ENCODE results near the gene TBP.
"Not testable (repeated sequence)": the region's sequence is repeated elsewhere in the genome, so short reads cannot be mapped to it uniquely, and the experiment has no call there.

Gene TBP

DNA sequence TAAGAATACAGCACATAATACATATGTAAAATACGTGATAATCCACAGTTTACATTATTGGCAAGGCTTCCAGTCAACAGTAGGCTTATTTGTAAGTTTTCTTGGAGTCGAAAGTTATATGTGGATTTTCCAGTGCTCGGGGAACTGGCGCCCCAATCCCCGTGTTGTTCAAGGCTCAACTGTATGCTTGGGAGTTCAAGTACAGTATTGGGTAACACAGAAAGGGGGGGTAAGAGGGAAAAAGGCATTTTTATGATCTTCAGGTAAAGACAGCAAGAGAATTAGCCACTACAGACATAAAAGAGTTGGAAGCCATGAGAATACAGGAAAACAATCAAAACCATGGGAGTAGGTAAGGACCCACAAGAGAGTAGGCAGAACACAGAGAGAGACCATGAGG is 17.5 kb upstream of the TBP start:
- DNase-seq = no peak

DNA sequence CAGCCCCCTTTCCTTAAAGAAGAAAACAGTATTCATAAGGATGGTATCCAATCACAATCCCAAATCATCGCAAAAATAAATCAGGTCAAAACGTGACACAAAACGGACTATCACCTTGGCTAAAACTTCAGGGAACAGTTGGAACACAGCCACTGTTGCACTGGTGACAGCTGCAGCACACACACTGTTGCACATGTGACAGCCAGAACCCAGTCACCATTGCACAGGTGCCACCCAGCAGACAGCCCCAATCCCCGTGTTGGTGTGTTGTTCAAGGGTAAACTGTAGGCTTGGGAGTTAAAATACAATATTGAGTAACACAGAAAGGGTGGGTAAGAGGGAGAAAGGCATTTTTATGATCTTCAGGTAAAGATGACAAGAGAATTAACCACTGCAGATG is 16.8 kb upstream of the TBP start:
- DNase-seq = no peak

GRCh38 chr6:170542031-170542719 is 12.0 kb upstream of the TBP start:
- DNase-seq = no peak

DNA sequence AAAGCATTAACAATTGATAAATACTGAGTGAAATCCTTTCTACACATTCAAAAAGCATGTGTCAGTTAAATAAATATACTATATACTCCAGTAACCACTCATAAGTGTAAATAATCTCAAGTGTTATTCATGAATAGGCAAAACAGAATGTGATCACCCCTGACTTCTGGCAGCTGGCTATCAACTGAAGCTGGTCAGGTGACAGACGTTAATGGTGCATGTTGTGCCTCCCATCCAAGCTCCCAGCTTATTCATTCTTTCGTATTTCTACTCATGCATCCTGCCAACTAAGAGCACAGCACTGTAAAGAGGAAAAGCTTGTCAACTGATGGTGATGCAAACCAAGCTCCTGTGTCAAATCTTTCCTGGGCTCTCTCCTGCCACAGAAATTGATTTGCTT is 8.8 kb upstream of the TBP start:
- no peak for DNase-seq

GRCh38 chr6:170552765-170553533 is 1.2 kb upstream of the TBP start, which contains the start of gene PSMB1:
Gene PSMB1 (minus strand): TSS chr6:170553307. CDS start chr6:170553242, 65 bp downstream.
- DNase-seq = peak; percentile 61 to 87 (median 70)

GRCh38 chr6:170553534-170554012 is 596 bp upstream of the TBP start:
- DNase-seq = peak in 1 of 5 donors; percentile 39

DNA sequence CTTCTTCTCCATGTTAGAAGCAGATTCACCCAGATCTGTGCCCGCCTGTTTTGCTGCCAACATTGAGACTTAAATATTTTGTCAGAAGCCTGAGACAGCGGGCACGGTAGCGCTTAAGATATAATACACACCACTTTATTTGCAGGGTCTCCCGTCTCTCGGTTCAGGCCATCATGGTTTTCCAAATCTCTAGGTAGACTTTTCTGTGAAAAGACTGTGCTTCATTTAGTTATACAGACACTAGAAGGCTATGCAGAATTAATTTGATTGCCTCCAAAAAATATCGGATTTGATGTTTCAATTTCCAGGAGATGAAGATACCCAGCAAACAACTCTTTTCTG is 598 bp downstream of the TBP start:
- DNase-seq = no peak

DNA sequence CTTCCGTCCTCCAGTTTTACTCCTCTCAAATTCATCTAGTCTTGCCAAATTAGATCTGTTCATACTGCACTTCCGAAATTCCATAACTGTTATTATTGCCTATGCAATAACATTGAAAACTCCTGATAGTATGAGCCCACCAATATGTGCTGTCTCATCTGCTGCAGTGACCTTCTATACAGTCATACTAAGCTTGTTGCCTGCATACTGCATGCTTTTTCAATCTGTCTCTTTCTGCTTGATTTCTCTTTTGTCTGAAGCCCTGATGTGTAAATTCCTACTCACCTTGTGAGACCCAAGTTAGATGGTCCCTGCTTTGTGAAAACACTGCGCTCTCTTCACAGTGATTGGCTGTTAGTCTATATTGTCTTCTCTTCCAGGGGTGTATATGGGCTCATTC is 1.1 kb downstream of the TBP start:
- no peak for DNase-seq

DNA sequence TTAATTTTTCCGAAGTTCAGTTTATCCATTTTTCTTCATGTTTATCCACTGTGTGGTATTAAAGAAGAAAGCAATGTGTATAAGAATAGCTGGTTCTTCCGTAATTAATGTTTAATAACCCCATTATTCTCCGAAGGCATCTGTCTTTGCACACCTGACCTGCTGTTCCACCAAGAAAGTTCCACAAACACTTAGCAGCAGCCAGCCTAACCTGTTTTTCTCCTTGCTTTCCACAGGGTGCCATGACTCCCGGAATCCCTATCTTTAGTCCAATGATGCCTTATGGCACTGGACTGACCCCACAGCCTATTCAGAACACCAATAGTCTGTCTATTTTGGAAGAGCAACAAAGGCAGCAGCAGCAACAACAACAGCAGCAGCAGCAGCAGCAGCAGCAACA is 7.4 kb downstream of the TBP start:
- no peak for DNase-seq

GRCh38 chr6:170564936-170565530 is 10.9 kb downstream of the TBP start:
- DNase-seq = no peak

DNA sequence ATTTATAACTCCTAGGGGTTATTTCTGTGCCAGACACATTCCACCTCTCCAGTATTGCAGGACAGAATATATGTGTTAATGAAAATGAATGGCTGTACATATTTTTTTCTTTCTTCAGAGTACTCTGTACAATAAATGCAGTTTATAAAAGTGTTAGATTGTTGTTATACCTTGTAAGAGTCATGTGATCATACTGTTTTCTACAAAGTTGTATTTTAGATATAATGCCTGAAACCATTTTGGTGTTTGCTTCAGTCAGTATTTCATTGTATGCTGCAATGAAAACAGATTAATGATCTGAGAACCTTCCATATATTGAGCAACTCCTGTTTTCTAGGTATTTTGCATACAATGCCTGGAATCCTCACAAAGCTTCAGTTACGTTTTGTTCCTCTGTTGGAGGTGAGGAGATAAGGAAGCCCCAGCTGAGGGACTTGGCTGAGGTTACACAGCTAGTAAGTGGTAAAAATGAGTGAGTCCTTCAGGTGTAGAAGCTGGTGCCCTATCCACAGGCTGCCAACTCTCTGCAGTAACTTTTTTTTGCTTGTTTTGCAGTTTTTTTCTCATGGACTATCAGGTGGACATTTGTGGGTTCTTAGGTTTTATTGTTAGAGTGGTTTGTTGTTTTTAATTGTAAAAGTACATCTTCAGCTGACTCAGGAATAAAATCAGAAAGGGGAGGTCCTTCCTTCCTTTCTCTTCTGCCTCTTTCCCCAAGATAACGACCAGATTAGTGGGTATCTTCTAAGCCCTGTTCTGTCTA is 18.7 kb downstream of the TBP start:
- no peak for DNase-seq

GRCh38 chr6:170575250-170575649 is 21.1 kb downstream of the TBP start:
- no peak for DNase-seq

GRCh38 chr6:170578909-170579308 is 24.7 kb downstream of the TBP start:
- DNase-seq = no peak

DNA sequence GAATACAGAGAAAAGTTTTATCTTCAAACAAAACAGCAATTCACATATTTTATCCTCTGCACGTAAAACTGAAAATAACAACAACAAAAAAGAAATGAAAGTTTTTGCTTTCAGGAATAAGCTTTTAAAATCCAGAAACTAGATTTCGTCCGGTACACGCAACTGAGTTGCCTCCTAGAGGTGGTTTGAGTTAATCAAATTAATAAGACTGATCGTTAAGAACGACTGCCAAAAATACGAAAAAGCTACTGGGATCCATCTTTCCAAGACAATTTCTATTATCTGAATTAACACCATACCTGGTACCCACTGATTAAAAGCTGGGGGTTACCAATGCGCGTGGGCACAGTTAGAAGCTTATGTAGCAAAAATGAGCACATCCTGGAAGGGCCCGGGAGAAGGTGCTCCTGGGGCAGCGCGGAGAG is 29.6 kb downstream of the TBP start:
- DNase-seq = no peak

- DNase-seq = peak; percentile 80 to 94 (median 89)
These were observed 30.2 kb downstream of the TBP start, which contains the start of gene PDCD2 for GRCh38 chr6:170584181-170584953. Gene PDCD2 (minus strand): TSS chr6:170584637. CDS start chr6:170584581, 56 bp downstream.

DNA sequence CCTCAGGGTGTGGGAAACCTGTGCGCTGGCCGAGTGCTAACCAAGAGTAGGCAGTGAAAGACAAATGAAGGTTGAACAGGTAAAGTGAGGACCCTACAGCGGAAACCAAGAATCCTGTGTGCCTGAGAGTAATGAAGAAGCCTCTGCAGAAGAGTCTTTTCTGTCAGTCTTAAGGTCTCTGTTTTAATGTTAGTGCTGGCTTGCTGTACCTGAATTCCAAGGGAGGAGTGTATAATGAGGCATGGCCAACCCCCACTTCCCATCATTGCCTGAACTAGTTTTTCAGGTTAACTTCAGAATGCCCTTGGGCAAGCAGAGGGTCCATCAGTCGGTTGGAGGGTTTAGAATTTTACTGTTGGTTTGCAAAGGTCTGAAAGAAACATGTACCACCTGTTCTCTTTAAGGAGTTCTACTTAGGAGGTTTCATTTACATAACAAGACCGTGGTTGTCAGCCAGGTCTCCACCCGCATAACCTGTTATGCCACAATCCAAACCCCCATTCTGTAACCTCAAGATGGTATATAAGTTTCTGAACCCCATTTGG is 30.9 kb downstream of the TBP start:
- DNase-seq = no peak

GRCh38 chr6:170590725-170591124 is 36.6 kb downstream of the TBP start:
- DNase-seq = no peak

GRCh38 chr6:170596426-170596825 is 42.3 kb downstream of the TBP start:
- no peak for DNase-seq

DNA sequence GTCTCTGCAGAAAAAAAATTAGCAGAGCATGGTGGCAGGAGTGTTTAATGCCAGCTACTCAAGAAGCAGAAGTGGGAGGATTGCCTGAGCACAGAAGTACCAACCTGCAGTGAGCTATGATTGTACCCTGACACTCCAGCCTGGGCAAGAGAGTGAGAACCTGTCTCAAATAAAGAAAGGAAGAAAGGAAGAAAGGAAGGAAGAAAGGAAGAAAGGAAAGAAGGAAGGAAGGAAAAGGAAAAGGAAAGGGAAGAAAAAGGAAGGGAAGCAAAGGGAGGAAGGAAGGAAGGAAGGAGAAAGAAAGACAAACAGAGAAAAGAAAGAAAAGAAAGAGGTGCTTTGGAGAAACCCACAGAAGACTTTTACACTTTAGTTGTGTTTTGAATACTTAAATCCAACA is 43.1 kb downstream of the TBP start:
- no peak for DNase-seq

DNA sequence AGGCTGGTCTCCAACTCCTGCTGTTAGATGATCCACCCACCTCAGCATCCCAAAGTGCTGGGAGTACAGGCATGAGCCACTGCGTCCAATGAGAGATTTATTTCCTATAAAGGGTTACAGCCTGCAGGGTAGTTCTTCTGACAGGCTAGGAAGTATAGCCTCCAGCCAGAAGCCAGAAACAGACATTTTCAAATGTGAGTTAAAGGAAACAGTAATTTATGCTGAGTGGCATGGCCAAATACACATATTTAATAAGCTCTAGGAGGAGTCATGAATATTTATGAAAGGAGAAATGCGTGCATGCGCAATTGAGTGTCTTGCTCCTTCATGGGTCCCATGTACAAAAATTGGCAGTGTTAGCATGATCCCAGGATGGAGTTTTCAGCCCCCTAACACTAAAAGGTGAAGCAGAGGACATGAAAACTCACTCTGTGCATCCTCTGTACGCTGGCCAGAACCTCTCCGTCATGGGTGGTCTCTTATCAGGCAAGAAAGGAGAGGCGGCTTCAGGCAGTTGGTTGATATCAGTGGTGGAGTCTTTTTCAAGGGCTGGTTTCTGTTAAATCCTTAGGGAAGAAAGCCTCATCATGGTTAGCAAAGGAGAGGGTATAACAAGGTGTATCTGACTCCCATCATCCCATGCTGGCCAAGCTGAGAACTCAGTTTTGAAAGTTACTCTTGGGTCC is 51.5 kb downstream of the TBP start:
- DNase-seq = no peak

- DNase-seq = not testable (repeated sequence)
These were observed 55.1 kb downstream of the TBP start for GRCh38 chr6:170609225-170609624.
